GM12891 (cell line): ENCODE measurements around the gene SPINK6.

Source experiments
- DNase-seq: peaks from one replicate; pipeline ENCODE4 v3.0.0; 2011; ENCODE audit warnings: low spot score; ENCODE audit not compliant: insufficient read length
- FAIRE-seq: peaks from 2 replicates; lab custom pipeline; 2011; peaks lifted over from hg19 to GRCh38; lab: Jason Lieb, UNC
- PAX5 ChIP-seq: IDR thresholded peaks from 2 replicates; pipeline ENCODE4 v1.6.1; 2011; ENCODE audit warnings: low read length, moderate library complexity, mild to moderate bottlenecking; ENCODE audit not compliant: insufficient read depth, severe bottlenecking
- POLR2A ChIP-seq: IDR thresholded peaks from 2 replicates; pipeline ENCODE4 v1.6.1; 2011; ENCODE audit warnings: low read depth, low read length, control low read depth
- POLR2AphosphoS5 ChIP-seq: IDR thresholded peaks from 2 replicates; pipeline ENCODE4 v1.6.1; 2011; ENCODE audit warnings: low read depth, low read length, control low read depth
- POU2F2 ChIP-seq: IDR thresholded peaks from 2 replicates; pipeline ENCODE4 v1.6.1; 2011; ENCODE audit warnings: low read depth, mild to moderate bottlenecking, control low read depth, low read length, moderate library complexity
- SPI1 ChIP-seq: IDR thresholded peaks from 2 replicates; pipeline ENCODE4 v1.6.1; 2011; ENCODE audit warnings: low read depth, low read length, control low read depth
- TAF1 ChIP-seq: IDR thresholded peaks from 2 replicates; pipeline ENCODE4 v1.6.1; 2011; ENCODE audit warnings: low read depth, low read length, control low read depth

SPINK6 gene

GRCh38 chr5:148209151-148209770, 6.4 kb downstream of the SPINK6 start:
- DNase-seq (no peak), FAIRE-seq (no peak)

GRCh38 chr5:148214665-148215185, 11.9 kb downstream of the SPINK6 start:
- FAIRE-seq (no peak), DNase-seq (no peak)
- TF ChIP-seq SPI1 (no peak), TAF1 (no peak), POLR2A (no peak), POLR2AphosphoS5 (no peak), POU2F2 (no peak), PAX5 (no peak)

More at GRCh38 chr5:148209151-148209770, 6.4 kb downstream of the SPINK6 start:
- TF ChIP-seq TAF1: no peak
- TF ChIP-seq PAX5: no peak
- TF ChIP-seq SPI1: no peak
- TF ChIP-seq POU2F2: no peak
- no peak for TF ChIP-seq POLR2AphosphoS5
- no peak for TF ChIP-seq POLR2A

GRCh38 chr5:148221508-148221907, 18.7 kb downstream of the SPINK6 start:
- DNase-seq (no peak), FAIRE-seq (no peak)
- TF ChIP-seq TAF1: no peak
- no peak for TF ChIP-seq POLR2A
- TF ChIP-seq POLR2AphosphoS5: no peak
- no peak for TF ChIP-seq PAX5
- TF ChIP-seq POU2F2: no peak
- TF ChIP-seq SPI1: no peak

- TF ChIP-seq POLR2AphosphoS5: no peak
- TF ChIP-seq TAF1: no peak
- no peak for TF ChIP-seq POLR2A
- TF ChIP-seq PAX5: no peak
- FAIRE-seq: no peak
- no peak for DNase-seq
These were observed 21.4 kb downstream of the SPINK6 start for GRCh38 chr5:148224117-148224742.

- TF ChIP-seq POLR2A: no peak
- no peak for TF ChIP-seq SPI1
- TF ChIP-seq PAX5: no peak
- no peak for TF ChIP-seq POU2F2
- TF ChIP-seq POLR2AphosphoS5: no peak
- FAIRE-seq: no peak
- DNase-seq: no peak
These were observed 25.6 kb downstream of the SPINK6 start for GRCh38 chr5:148228392-148228984.

- FAIRE-seq (no peak), DNase-seq (no peak)
- no peak for TF ChIP-seq SPI1
- TF ChIP-seq POLR2AphosphoS5: no peak
These were observed 27.0 kb downstream of the SPINK6 start for GRCh38 chr5:148229840-148230239.

GRCh38 chr5:148230240-148230639, 27.4 kb downstream of the SPINK6 start:
- DNase-seq (no peak), FAIRE-seq (no peak)
- TF ChIP-seq POU2F2 (no peak), POLR2AphosphoS5 (no peak), SPI1 (no peak), POLR2A (no peak), PAX5 (no peak), TAF1 (no peak)

- DNase-seq: no peak
- FAIRE-seq: no peak
- no peak for TF ChIP-seq POLR2AphosphoS5
- TF ChIP-seq POU2F2: no peak
- no peak for TF ChIP-seq TAF1
- TF ChIP-seq PAX5: no peak
- TF ChIP-seq SPI1: no peak
- no peak for TF ChIP-seq POLR2A
These were observed 35.1 kb downstream of the SPINK6 start for GRCh38 chr5:148237785-148238417.

- DNase-seq (no peak), FAIRE-seq (no peak)
- TF ChIP-seq POU2F2 (no peak), POLR2A (no peak), PAX5 (no peak), SPI1 (no peak), TAF1 (no peak), POLR2AphosphoS5 (no peak)
These were observed 35.6 kb downstream of the SPINK6 start, which contains the start of gene MARCOL for GRCh38 chr5:148238418-148238794. TSS of gene MARCOL (plus strand) at chr5:148238525. CDS start at chr5:148238598, 73 bp downstream.
